Activated CD4-positive, alpha-beta T cell treated with anti-CD3 and anti-CD28 coated beads, Interleukin-2, amount 50 U/mL, for 48 hours (primary cell): Measurements from ENCODE around the gene CCDC80.

Experiments used
- DNase-seq, 2 experiments: peaks; one replicate each; pipeline ENCODE4 v3.0.0-alpha.2; 2020

Gene CCDC80

GRCh38 chr3:112631257-112631656 lies 9.7 kb downstream of the CCDC80 start:
- DNase-seq: no peak

- peak; percentile 13 to 35 for DNase-seq
Observed at GRCh38 chr3:112629425-112629824, 11.5 kb downstream of the CCDC80 start.

- no peak for DNase-seq
Observed at GRCh38 chr3:112627919-112628466, 12.9 kb downstream of the CCDC80 start.

- DNase-seq: no peak
Observed at GRCh38 chr3:112627419-112627818, 13.5 kb downstream of the CCDC80 start.

- no peak for DNase-seq
Observed at GRCh38 chr3:112623717-112624116, 17.2 kb downstream of the CCDC80 start.

- no peak for DNase-seq
Observed at GRCh38 chr3:112623213-112623612, 17.7 kb downstream of the CCDC80 start.

- no peak for DNase-seq
Observed at GRCh38 chr3:112619295-112619694, 21.6 kb downstream of the CCDC80 start.

- no peak for DNase-seq
Observed at GRCh38 chr3:112617285-112617684, 23.7 kb downstream of the CCDC80 start.

GRCh38 chr3:112615989-112616731 lies 24.8 kb downstream of the CCDC80 start:
- DNase-seq: no peak

- DNase-seq: no peak
Observed at GRCh38 chr3:112611752-112612515, 29.0 kb downstream of the CCDC80 start.

- no peak for DNase-seq
Observed at GRCh38 chr3:112610121-112610520, 30.8 kb downstream of the CCDC80 start.

- no peak for DNase-seq
Observed at GRCh38 chr3:112607863-112608262, 33.1 kb downstream of the CCDC80 start.

GRCh38 chr3:112606098-112606497 lies 34.8 kb downstream of the CCDC80 start:
- no peak for DNase-seq

- DNase-seq: no peak
Observed at GRCh38 chr3:112605285-112605684, 35.7 kb downstream of the CCDC80 start.

GRCh38 chr3:112604536-112604935 lies 36.4 kb downstream of the CCDC80 start:
- no peak for DNase-seq

GRCh38 chr3:112602217-112602838 lies 38.6 kb downstream of the CCDC80 start:
- no peak for DNase-seq

GRCh38 chr3:112598731-112599130 lies 42.2 kb downstream of the CCDC80 start:
- DNase-seq: no peak

GRCh38 chr3:112597945-112598344 lies 43.0 kb downstream of the CCDC80 start:
- no peak for DNase-seq

- DNase-seq: no peak
Observed at GRCh38 chr3:112594856-112595255, 46.1 kb downstream of the CCDC80 start.

GRCh38 chr3:112593258-112593657 lies 47.7 kb downstream of the CCDC80 start:
- no peak for DNase-seq

- no peak for DNase-seq
Observed at GRCh38 chr3:112587336-112587735, 53.6 kb downstream of the CCDC80 start.

- no peak for DNase-seq
Observed at GRCh38 chr3:112585782-112586181, 55.2 kb downstream of the CCDC80 start.

- DNase-seq: no peak
Observed at GRCh38 chr3:112583105-112583504, 57.8 kb downstream of the CCDC80 start.
